ENCODE measurements around the gene TP73.

TP73 gene

GRCh38 chr1:3776231-3776961, 124.1 kb downstream of the TP73 start:
- DNase-seq: no peak
- intact Hi-C loops (cut with DNase I): no loop called here

GRCh38 chr1:3777078-3777547, 124.8 kb downstream of the TP73 start:
- intact Hi-C loops (cut with DNase I): no loop called here

GRCh38 chr1:3777647-3778589, 125.6 kb downstream of the TP73 start:
- intact Hi-C loops (cut with DNase I): no loop called here
- DNase-seq: no peak

More at GRCh38 chr1:3777078-3777547, 124.8 kb downstream of the TP73 start:
- no peak for DNase-seq

DNA sequence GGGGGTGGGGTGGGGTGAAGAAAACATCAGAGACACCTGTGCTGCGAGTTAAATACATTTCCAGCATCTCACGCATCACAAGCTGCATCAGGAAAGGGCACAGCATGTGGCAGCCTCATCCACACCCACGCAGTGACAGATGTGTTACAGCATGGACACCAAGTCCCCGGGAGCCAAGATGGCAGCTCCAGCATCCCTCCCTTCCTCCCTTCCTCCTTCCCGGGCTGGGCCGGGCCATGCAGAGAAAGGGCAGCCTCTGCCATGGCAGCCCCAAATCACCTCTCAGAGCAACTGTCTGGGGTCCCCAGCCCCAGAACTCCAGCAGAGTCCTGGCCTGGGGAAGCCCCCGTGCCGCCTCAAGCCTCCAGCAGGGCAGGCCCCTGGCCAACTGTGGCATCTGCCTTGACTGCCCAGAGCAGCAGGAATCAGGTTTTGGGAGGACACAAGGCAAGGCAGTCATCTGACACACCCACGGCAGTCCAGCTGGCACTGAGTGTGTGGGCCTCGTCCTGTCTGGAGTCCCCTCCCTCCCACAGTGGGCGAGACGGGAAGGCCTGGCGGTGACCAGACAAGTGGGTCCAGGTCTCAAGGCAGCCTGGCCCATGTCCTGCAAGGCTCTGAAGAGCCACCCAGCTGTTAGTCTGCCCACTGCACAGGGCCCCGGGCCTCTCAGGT, 126.4 kb downstream of the TP73 start:
- intact Hi-C loops (cut with DNase I): no loop called here
- DNase-seq: no peak

GRCh38 chr1:3779265-3779911, 127.1 kb downstream of the TP73 start:
- intact Hi-C loops (cut with DNase I): no loop called here
- no peak for DNase-seq

- intact Hi-C loops (cut with DNase I): no loop called here
- DNase-seq: no peak
Measured at GRCh38 chr1:3779912-3780416, 127.6 kb downstream of the TP73 start.

GRCh38 chr1:3780901-3781300, 128.6 kb downstream of the TP73 start:
- no peak for DNase-seq
- intact Hi-C loops (cut with DNase I): no loop called here

DNA sequence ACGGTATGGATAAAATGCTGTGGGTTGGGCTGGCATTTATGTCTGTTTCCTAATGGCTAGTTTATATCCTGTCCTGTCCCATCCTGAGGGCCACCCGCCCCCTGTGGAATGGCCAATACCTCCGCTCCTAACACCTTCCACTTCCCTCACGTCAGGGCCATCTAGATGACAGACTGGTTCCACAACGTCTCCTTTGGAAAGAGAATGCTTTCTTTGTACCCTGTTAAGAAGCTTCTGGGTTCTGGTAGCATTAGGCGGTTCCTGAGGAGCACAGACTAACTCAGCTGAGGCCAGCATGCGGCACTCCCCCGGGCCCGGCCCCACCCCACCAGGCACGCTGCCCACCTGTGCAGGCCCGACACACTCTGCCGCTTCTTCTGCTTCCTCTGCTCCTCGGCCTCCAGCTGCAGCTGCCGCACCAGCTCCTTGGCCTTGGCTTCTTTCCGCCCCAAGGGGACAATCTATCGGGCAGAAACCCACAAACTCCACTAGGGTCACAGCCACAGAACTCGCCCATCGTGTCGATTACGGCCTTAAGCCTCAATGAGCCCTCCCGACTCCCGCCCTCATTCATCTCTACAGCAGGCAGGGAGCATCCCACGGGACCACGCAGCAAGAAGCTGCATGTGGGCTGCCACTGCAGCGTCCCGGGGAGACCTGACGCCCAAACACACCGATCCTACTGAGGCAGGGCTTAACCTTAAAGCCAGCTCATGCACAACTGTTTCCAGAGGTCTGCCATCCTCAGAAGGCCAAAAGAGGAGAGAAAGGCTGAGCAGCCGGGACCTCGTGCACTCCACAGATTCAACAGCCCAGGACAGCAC, 131.5 kb downstream of the TP73 start:
- intact Hi-C loops (cut with DNase I): no loop called here
- DNase-seq: peak in 22 of 42 donors; percentile 39 to 77 (median 57)

GRCh38 chr1:3785045-3785444, 132.7 kb downstream of the TP73 start:
- no peak for DNase-seq

GRCh38 chr1:3785456-3786157, 133.3 kb downstream of the TP73 start:
- intact Hi-C loops (cut with DNase I): no loop called here
- DNase-seq: peak in 6 of 42 donors; percentile 37 to 60 (median 54)

More at GRCh38 chr1:3785045-3785444, 132.7 kb downstream of the TP73 start:
- intact Hi-C loops (cut with DNase I): no loop called here
